IMR-90 (cell line): ENCODE results near the gene MTX2. TPM values are rescaled to one million over a fixed set of nuclear protein-coding genes. Genes with fewer than 3 reads are reported as not detected.

ENCODE experiments used
- ATAC-seq: fragments of 200-7000 bp; cut with Tn5 transposase; 2 replicates; pipeline ENCODE4 v1.9.1; 2020; ENCODE audit warnings: low read depth, mild to moderate bottlenecking, moderate library complexity
- BruUV-seq: library from RNA; stranded (reverse); fragments of 400-500 nt; replicated peaks from 2 replicates; lab custom pipeline; 2021; lab: Mats Ljungman, UMichigan
- CTCF ChIA-PET: fragments of 300-600 bp; formaldehyde crosslinking; extraction: SDS; loops from one replicate; lab custom pipeline; 2021; ENCODE audit warnings: antibody characterized with exemption; lab: Yijun Ruan, JAX
- POLR2A ChIA-PET: fragments of 300-600 bp; sonication (Branson Sonifier 250); formaldehyde crosslinking; loops from one replicate; lab custom pipeline; 2022; ENCODE audit warnings: antibody characterized with exemption; ENCODE audit not compliant: unreplicated experiment; lab: Charles Lee
- DNase-seq: peaks from one replicate; pipeline ENCODE4 v3.0.0; 2013
- H2AFZ ChIP-seq: replicated peaks from 2 replicates; pipeline ENCODE3; 2013; ENCODE audit warnings: low read length, mild to moderate bottlenecking; ENCODE audit not compliant: poor library complexity
- H2AK5ac ChIP-seq: 2 replicates; pipeline ENCODE4 v1.6.1; 2013; ENCODE audit warnings: low read depth, low read length, inconsistent platforms
- H2AK9ac ChIP-seq: replicated peaks from 2 replicates; pipeline ENCODE3; 2013; ENCODE audit warnings: mild to moderate bottlenecking, low read depth, low read length, moderate library complexity; ENCODE audit not compliant: poor library complexity
- H2BK120ac ChIP-seq: 2 replicates; pipeline ENCODE4 v1.6.1; 2013; ENCODE audit warnings: low read depth, low read length, inconsistent platforms
- H2BK15ac ChIP-seq: 3 replicates; pipeline ENCODE4 v1.6.1; 2013; ENCODE audit warnings: low read depth, low read length, inconsistent platforms
- H2BK20ac ChIP-seq: 2 replicates; pipeline ENCODE4 v1.6.1; 2013; ENCODE audit warnings: low read depth, mild to moderate bottlenecking, inconsistent platforms, low read length, moderate library complexity
- H2BK5ac ChIP-seq: 2 replicates; pipeline ENCODE4 v1.6.1; 2013; ENCODE audit warnings: mild to moderate bottlenecking, low read depth, low read length, inconsistent platforms; ENCODE audit not compliant: poor library complexity, severe bottlenecking
- H3K14ac ChIP-seq: replicated peaks from 2 replicates; pipeline ENCODE4 v1.6.1; 2013; ENCODE audit warnings: low read depth, low read length, inconsistent platforms
- H3K18ac ChIP-seq: 2 replicates; pipeline ENCODE4 v1.6.1; 2013; ENCODE audit warnings: low read depth, low read length, control low read depth
- H3K23ac ChIP-seq: 2 replicates; pipeline ENCODE4 v1.6.1; 2013; ENCODE audit warnings: low read depth, low read length, inconsistent platforms
- H3K27ac ChIP-seq: 2 replicates; pipeline ENCODE4 v1.5.1; 2013; ENCODE audit warnings: mild to moderate bottlenecking, control low read depth, low read length; ENCODE audit not compliant: insufficient read depth
- H3K27me3 ChIP-seq: 2 replicates; pipeline ENCODE4 v1.6.1; 2013; ENCODE audit warnings: low read length; ENCODE audit not compliant: control insufficient read depth, insufficient read depth
- H3K36me3 ChIP-seq: 2 replicates; pipeline ENCODE4 v1.6.1; 2013; ENCODE audit warnings: low read length, mixed read lengths; ENCODE audit not compliant: control insufficient read depth, insufficient read depth
- H3K4ac ChIP-seq: 2 replicates; pipeline ENCODE4 v1.6.1; 2013; ENCODE audit warnings: low read depth, low read length, inconsistent platforms
- H3K4me1 ChIP-seq: 2 replicates; pipeline ENCODE4 v1.6.1; 2013; ENCODE audit warnings: low read length, mixed read lengths; ENCODE audit not compliant: control insufficient read depth, insufficient read depth
- H3K4me2 ChIP-seq: 2 replicates; pipeline ENCODE4 v1.6.1; 2013; ENCODE audit warnings: low read depth, mild to moderate bottlenecking, control low read depth, low read length, moderate library complexity
- H3K4me3 ChIP-seq: 2 replicates; pipeline ENCODE4 v1.5.1; 2013; ENCODE audit warnings: low read depth, mild to moderate bottlenecking, control low read depth, low read length, moderate library complexity; ENCODE audit not compliant: insufficient read depth
- H3K56ac ChIP-seq: 2 replicates; pipeline ENCODE4 v1.6.1; 2013; ENCODE audit warnings: low read length, inconsistent platforms; ENCODE audit not compliant: insufficient read depth; ENCODE audit errors: extremely low read depth
- H3K79me1 ChIP-seq, 2 experiments: 2 replicates each; pipeline ENCODE4 v1.6.1; 2013; ENCODE audit warnings: low read length in 2 of 2, inconsistent platforms in 1 of 2, low read depth in 1 of 2
- H3K9ac ChIP-seq: 2 replicates; pipeline ENCODE4 v1.6.1; 2013; ENCODE audit warnings: low read depth, low read length, control low read depth
- H3K9me1 ChIP-seq: 2 replicates; pipeline ENCODE4 v1.6.1; 2013; ENCODE audit warnings: low read length, inconsistent platforms; ENCODE audit not compliant: insufficient read depth
- H3K9me3 ChIP-seq: 2 replicates; pipeline ENCODE4 v1.6.1; 2013; ENCODE audit warnings: low read length; ENCODE audit not compliant: control insufficient read depth, insufficient read depth
- H4K20me1 ChIP-seq: 2 replicates; pipeline ENCODE4 v1.6.1; 2013; ENCODE audit warnings: low read length, inconsistent platforms; ENCODE audit not compliant: insufficient read depth
- H4K5ac ChIP-seq: 2 replicates; pipeline ENCODE4 v1.6.1; 2013; ENCODE audit warnings: mild to moderate bottlenecking, low read depth, low read length, control low read depth
- H4K8ac ChIP-seq, 2 experiments: 2 replicates each; pipeline ENCODE4 v1.6.1; 2013; ENCODE audit warnings: low read depth in 2 of 2, low read length in 2 of 2, control low read depth in 1 of 2, inconsistent platforms in 1 of 2
- H4K91ac ChIP-seq: 2 replicates; pipeline ENCODE4 v1.6.1; 2013; ENCODE audit warnings: low read depth, low read length, inconsistent platforms; ENCODE audit not compliant: insufficient read depth
- BHLHE40 ChIP-seq: fragments of 150-350 bp; IDR thresholded peaks from 2 replicates; pipeline ENCODE4 v1.6.1; 2016; ENCODE audit warnings: mild to moderate bottlenecking, low read depth, low read length
- CEBPB ChIP-seq: IDR thresholded peaks from 2 replicates; pipeline ENCODE4 v1.6.1; 2012; ENCODE audit warnings: low read depth, low read length, improper control_type of control experiment
- CHD1 ChIP-seq: IDR thresholded peaks from 2 replicates; pipeline ENCODE4 v1.6.1; 2012; ENCODE audit warnings: low read depth, low read length, improper control_type of control experiment
- CTCF ChIP-seq: conservative IDR thresholded peaks from 2 replicates; pipeline ENCODE4 v1.5.1; 2012; ENCODE audit warnings: mild to moderate bottlenecking, low read depth, low read length, improper control_type of control experiment
- ELK1 ChIP-seq: fragments of 150-350 bp; IDR thresholded peaks from 2 replicates; pipeline ENCODE4 v1.6.1; 2016; ENCODE audit warnings: low read depth, mild to moderate bottlenecking, low read length, moderate library complexity, borderline replicate concordance
- FOS ChIP-seq: fragments of 150-350 bp; IDR thresholded peaks from 2 replicates; pipeline ENCODE4 v1.6.1; 2016; ENCODE audit warnings: low read depth, low read length
- MAFK ChIP-seq: IDR thresholded peaks from 2 replicates; pipeline ENCODE4 v1.6.1; 2012; ENCODE audit warnings: low read depth, low read length, improper control_type of control experiment
- MAZ ChIP-seq: IDR thresholded peaks from 2 replicates; pipeline ENCODE4 v1.6.1; 2012; ENCODE audit warnings: low read depth, mild to moderate bottlenecking, low read length, improper control_type of control experiment, moderate library complexity, borderline replicate concordance
- MXI1 ChIP-seq: IDR thresholded peaks from 2 replicates; pipeline ENCODE4 v1.6.1; 2012; ENCODE audit warnings: low read depth, mild to moderate bottlenecking, low read length, moderate library complexity, borderline replicate concordance
- NFE2L2 ChIP-seq: fragments of 150-350 bp; IDR thresholded peaks from 2 replicates; pipeline ENCODE4 v1.6.1; 2016; ENCODE audit warnings: low read depth, mild to moderate bottlenecking, low read length
- POLR2A ChIP-seq: IDR thresholded peaks from 2 replicates; pipeline ENCODE4 v1.6.1; 2012; ENCODE audit warnings: mild to moderate bottlenecking, low read depth, low read length
- RAD21 ChIP-seq: IDR thresholded peaks from 2 replicates; pipeline ENCODE4 v1.6.1; 2012; ENCODE audit warnings: low read length, improper control_type of control experiment
- RCOR1 ChIP-seq: IDR thresholded peaks from 2 replicates; pipeline ENCODE4 v1.6.1; 2012; ENCODE audit warnings: mild to moderate bottlenecking, low read length, improper control_type of control experiment; ENCODE audit not compliant: insufficient replicate concordance
- RFX5 ChIP-seq: IDR thresholded peaks from 2 replicates; pipeline ENCODE4 v1.8.0; 2012; ENCODE audit warnings: low read depth, mild to moderate bottlenecking, low read length, moderate library complexity
- SMC3 ChIP-seq: fragments of 150-350 bp; IDR thresholded peaks from 2 replicates; pipeline ENCODE4 v1.6.1; 2016; ENCODE audit warnings: low read depth, mild to moderate bottlenecking, antibody characterized with exemption, low read length, moderate library complexity
- USF2 ChIP-seq: fragments of 150-350 bp; IDR thresholded peaks from 2 replicates; pipeline ENCODE4 v1.6.1; 2017; ENCODE audit warnings: mild to moderate bottlenecking, antibody characterized with exemption, low read length, low read depth
- WGBS, 2 experiments: methylation state at CpG; one replicate each; pipeline versions ENCODE4 v1.1.5 to v1.1.7; 2013; ENCODE audit warnings: missing lambda C conversion rate in 2 of 2; ENCODE audit not compliant: insufficient read length in 1 of 2; ENCODE audit errors: extremely low coverage in 2 of 2; 5-methylcytosine and 5-hydroxymethylcytosine counted together
- dilution Hi-C: fragments of 300-500 bp; cut with HindIII; formaldehyde crosslinking; loops from one replicate; pipeline ENCODE4 v1.14.3; 2018; ENCODE audit warnings: low sequenced_read_pairs; ENCODE audit not compliant: unreplicated experiment
- in situ Hi-C: fragments of 300-500 bp; cut with MboI; formaldehyde crosslinking; loops from 3 replicates; pipeline ENCODE4 v1.14.3; 2019; ENCODE audit warnings: low sequenced_read_pairs, inconsistent platforms, mixed read lengths
- intact Hi-C: fragments of 100-400 bp; cut with micrococcal nuclease; formaldehyde crosslinking; loops from 2 replicates; pipeline ENCODE4 v1.10.0; 2022
- polyA plus RNA-seq, 3 experiments: library from polyadenylated mRNA; depleted of rRNA; stranded (reverse); fragments of >200 nt; gene quantifications; 2 replicates each; pipeline ENCODE4 v1.2.3, GENCODE V29; 2012; ENCODE audit warnings: low replicate concordance in 1 of 3
- total RNA-seq: library from RNA; depleted of rRNA; stranded (reverse); fragments of >200 nt; gene quantifications from 2 replicates; pipeline ENCODE4 v1.2.3, GENCODE V29; 2012

MTX2 gene
- total and polyA plus RNA-seq, 2 of the 4 experiments (the other 2 are of a cell fraction): 24.9 to 37.8 TPM

GRCh38 chr2:176317623-176318065 is 48.4 kb downstream of the MTX2 start:
- Histone ChIP-seq H3K14ac (no peak overlapping the region), H4K5ac (no peak overlapping the region), H3K4me2 (no peak overlapping the region), H3K9me1 (no peaks in the 10 kb centered on the region), H3K79me1 (peaks cover 0 to 3% of the 10 kb centered on the region in 2 experiments; a peak in 2 of 4 replicates), H2AK5ac (no peak overlapping the region), H2BK5ac (no peak overlapping the region), H3K18ac (no peak overlapping the region), H2AFZ (no peak overlapping the region), H4K8ac (no peak overlapping the region), H4K20me1 (no peaks in the 10 kb centered on the region), H3K23ac (no peak overlapping the region), H2BK20ac (no peak overlapping the region), H2BK120ac (no peak overlapping the region), H3K4ac (no peak overlapping the region), H3K9me3 (no peaks in the 10 kb centered on the region), H4K91ac (no peak overlapping the region), H3K27ac (no peak overlapping the region), H3K27me3 (no peaks in the 10 kb centered on the region), H3K4me3 (no peak overlapping the region), H3K36me3 (no peaks in the 10 kb centered on the region), H2BK15ac (no peak overlapping the region), H3K4me1 (no peaks in the 10 kb centered on the region), H3K9ac (no peak overlapping the region), H3K56ac (no peak overlapping the region), H2AK9ac (no peak overlapping the region)
- no peak for TF ChIP-seq CEBPB
- no peak for TF ChIP-seq SMC3
- TF ChIP-seq POLR2A: no peak
- TF ChIP-seq RFX5: no peak
- TF ChIP-seq FOS: no peak
- TF ChIP-seq CTCF: no peak
- no peak for TF ChIP-seq BHLHE40
- TF ChIP-seq NFE2L2: no peak
- TF ChIP-seq RAD21: no peak
- no peak for TF ChIP-seq MAFK
- no peak for TF ChIP-seq MXI1
- TF ChIP-seq CHD1: no peak
- TF ChIP-seq ELK1: no peak
- TF ChIP-seq RCOR1: no peak
- no peak for TF ChIP-seq USF2
- TF ChIP-seq MAZ: no peak
- CTCF ChIA-PET: no interaction called here
- dilution Hi-C loops: no loop called here
- no peak for DNase-seq
- in situ Hi-C loops: no loop called here
- no peak for ATAC-seq
- no CpG with 5 or more reads among the region's 1 CpG for WGBS, 2 experiments
- BruUV-seq: no TSS peak
- POLR2A ChIA-PET: no interaction called here
- intact Hi-C loops: no loop called here
